Hepatocyte (in vitro differentiated cells): ENCODE results near the gene MTRF1. TPM values are rescaled to one million over a fixed set of nuclear protein-coding genes. Genes with fewer than 3 reads are reported as not detected.
"Not testable (repeated sequence)": the region's sequence is repeated elsewhere in the genome, so short reads cannot be mapped to it uniquely, and the experiment has no call there.

Experiments
- DNase-seq: peaks from one replicate; pipeline ENCODE4 v3.0.0-alpha.2; 2016; ENCODE audit warnings: low spot score
- H2AFZ ChIP-seq: fragments of 200-600 bp; sonication (generic); 2 replicates; pipeline ENCODE4 v1.6.0; 2016; ENCODE audit warnings: antibody characterized with exemption, mild to moderate bottlenecking
- H3K27ac ChIP-seq: fragments of 200-600 bp; sonication (generic); 2 replicates; pipeline ENCODE4 v1.5.1; 2016; ENCODE audit warnings: mild to moderate bottlenecking
- H3K27me3 ChIP-seq: fragments of 200-600 bp; sonication (generic); 2 replicates; pipeline ENCODE4 v1.6.1; 2016
- H3K36me3 ChIP-seq: fragments of 200-600 bp; sonication (generic); replicated peaks from 2 replicates; pipeline ENCODE4 v1.5.1; 2016; ENCODE audit warnings: low read depth; ENCODE audit not compliant: insufficient read depth
- H3K4me1 ChIP-seq: fragments of 200-600 bp; sonication (generic); 2 replicates; pipeline ENCODE4 v1.5.1; 2016; ENCODE audit warnings: mild to moderate bottlenecking, moderate library complexity; ENCODE audit not compliant: insufficient read depth
- H3K4me2 ChIP-seq: fragments of 200-600 bp; sonication (generic); 2 replicates; pipeline ENCODE4 v1.6.0; 2016
- H3K4me3 ChIP-seq: fragments of 200-600 bp; sonication (generic); 2 replicates; pipeline ENCODE4 v1.5.1; 2016; ENCODE audit warnings: mild to moderate bottlenecking
- H3K79me2 ChIP-seq: fragments of 200-600 bp; sonication (generic); 2 replicates; pipeline ENCODE4 v1.6.0; 2017; ENCODE audit warnings: mild to moderate bottlenecking
- H3K9me2 ChIP-seq: fragments of 200-600 bp; sonication (generic); replicated peaks from 2 replicates; pipeline ENCODE4 v1.6.0; 2017; ENCODE audit warnings: mild to moderate bottlenecking; ENCODE audit not compliant: insufficient read depth
- H3K9me3 ChIP-seq: fragments of 200-600 bp; sonication (generic); 2 replicates; pipeline ENCODE4 v1.5.1; 2016; ENCODE audit warnings: low read depth, mild to moderate bottlenecking
- H4K20me1 ChIP-seq: fragments of 200-600 bp; sonication (generic); 2 replicates; pipeline ENCODE4 v1.6.0; 2016; ENCODE audit warnings: mild to moderate bottlenecking; ENCODE audit not compliant: insufficient read depth, poor library complexity, severe bottlenecking
- CTCF ChIP-seq: fragments of 200-600 bp; sonication (generic); IDR thresholded peaks from 2 replicates; pipeline ENCODE4 v1.5.1; 2016; ENCODE audit warnings: antibody characterized with exemption, mild to moderate bottlenecking; ENCODE audit not compliant: poor library complexity
- EZH2 ChIP-seq: fragments of 200-600 bp; sonication (generic); IDR thresholded peaks from 2 replicates; pipeline ENCODE4 v1.6.1; 2016; ENCODE audit warnings: antibody characterized with exemption, mild to moderate bottlenecking, borderline replicate concordance
- EZH2phosphoT487 ChIP-seq: fragments of 200-600 bp; sonication (generic); IDR thresholded peaks from one replicate; pipeline ENCODE4 v1.6.1; 2018; ENCODE audit warnings: antibody characterized with exemption, mild to moderate bottlenecking, low read depth, moderate library complexity; ENCODE audit not compliant: unreplicated experiment, severe bottlenecking
- WGBS: methylation state at CpG from one replicate; pipeline ENCODE4 v1.1.6; 2016; ENCODE audit warnings: low lambda C conversion rate; ENCODE audit errors: missing lambda C conversion rate; 5-methylcytosine and 5-hydroxymethylcytosine counted together
- polyA plus RNA-seq: library from polyadenylated mRNA; unstranded; fragments of >200 nt; fragmentation: Nextera tagmentation; extraction: Ambion mirVana; gene quantifications from 2 replicates; pipeline ENCODE4 v1.2.1, GENCODE V29; 2016
- total RNA-seq: library from RNA; depleted of rRNA; stranded (reverse); fragments of >200 nt; gene quantifications from 2 replicates; pipeline ENCODE4 v1.2.3, GENCODE V29; 2014

Gene MTRF1
- total and polyA plus RNA-seq, 2 experiments from 2014 or later = 10.4 to 18.5 TPM

GRCh38 chr13:41179593-41180250 is 83.7 kb downstream of the MTRF1 start:
- no peaks in the 10 kb centered on the region for H3K9me2 ChIP-seq
- H2AFZ ChIP-seq = no peak overlapping the region
- no peaks in the 10 kb centered on the region for H3K9me3 ChIP-seq
- H4K20me1 ChIP-seq = no peaks in the 10 kb centered on the region
- no peaks in the 10 kb centered on the region for H3K36me3 ChIP-seq
- no peak for DNase-seq
- no peak for TF ChIP-seq EZH2phosphoT487
- TF ChIP-seq EZH2 = no peak
- 86% methylated on average over 4 of the region's 4 CpGs for WGBS
- no peaks in the 10 kb centered on the region for H3K79me2 ChIP-seq
- no peak overlapping the region for H3K4me3 ChIP-seq
- no peaks in the 10 kb centered on the region for H3K4me1 ChIP-seq
- no peak overlapping the region for H3K4me2 ChIP-seq
- H3K27me3 ChIP-seq = no peaks in the 10 kb centered on the region
- no peak overlapping the region for H3K27ac ChIP-seq

GRCh38 chr13:41178040-41178439 is 85.3 kb downstream of the MTRF1 start:
- no peaks in the 10 kb centered on the region for H3K27me3 ChIP-seq
- no peak for TF ChIP-seq EZH2phosphoT487
- no peak for TF ChIP-seq CTCF
- TF ChIP-seq EZH2 = no peak
- no peaks in the 10 kb centered on the region for H3K9me3 ChIP-seq
- H3K4me2 ChIP-seq = no peak overlapping the region
- 90% methylated on average over 7 of the region's 7 CpGs for WGBS
- H3K4me3 ChIP-seq = no peak overlapping the region
- H3K79me2 ChIP-seq = no peaks in the 10 kb centered on the region
- H3K9me2 ChIP-seq = no peaks in the 10 kb centered on the region
- H3K36me3 ChIP-seq = no peaks in the 10 kb centered on the region
- H2AFZ ChIP-seq = no peak overlapping the region
- no peak for DNase-seq
- no peak overlapping the region for H3K27ac ChIP-seq
- H4K20me1 ChIP-seq = no peaks in the 10 kb centered on the region
- H3K4me1 ChIP-seq = no peaks in the 10 kb centered on the region

GRCh38 chr13:41177616-41178015 is 85.8 kb downstream of the MTRF1 start:
- DNase-seq = no peak
- no peaks in the 10 kb centered on the region for H3K4me1 ChIP-seq
- no peaks in the 10 kb centered on the region for H3K9me2 ChIP-seq
- no peaks in the 10 kb centered on the region for H4K20me1 ChIP-seq
- no peaks in the 10 kb centered on the region for H3K27me3 ChIP-seq
- H3K79me2 ChIP-seq = no peaks in the 10 kb centered on the region
- no peak overlapping the region for H3K4me3 ChIP-seq
- H3K27ac ChIP-seq = no peak overlapping the region
- WGBS = 38% methylated on average over 2 of the region's 2 CpGs
- H2AFZ ChIP-seq = no peak overlapping the region
- no peak for TF ChIP-seq EZH2phosphoT487
- TF ChIP-seq CTCF = no peak
- no peak for TF ChIP-seq EZH2
- no peak overlapping the region for H3K4me2 ChIP-seq
- H3K9me3 ChIP-seq = no peaks in the 10 kb centered on the region
- H3K36me3 ChIP-seq = no peaks in the 10 kb centered on the region

- not testable (repeated sequence) for H3K4me1 ChIP-seq, H4K20me1 ChIP-seq, H3K9me3 ChIP-seq, H3K4me3 ChIP-seq, H3K79me2 ChIP-seq, H3K9me2 ChIP-seq, H3K4me2 ChIP-seq, H3K27ac ChIP-seq, DNase-seq, H3K36me3 ChIP-seq, H3K27me3 ChIP-seq, H2AFZ ChIP-seq
- 93% methylated on average over 8 of the region's 8 CpGs for WGBS
Measured at GRCh38 chr13:41175576-41175975, 87.8 kb downstream of the MTRF1 start.

Other genes starting within 250 kb of the MTRF1 start
- 91.1 and 94.6 TPM in 2 replicates for gene ELF1, start 244.3 kb downstream of the MTRF1 start, total RNA-seq
- 39.4 and 44.4 TPM in 2 replicates for gene ELF1, start 244.3 kb downstream of the MTRF1 start, polyA plus RNA-seq
- 6.1 and 8.4 TPM in 2 replicates for gene WBP4, start 202.1 kb downstream of the MTRF1 start, total RNA-seq
- 8.4 and 11.3 TPM in 2 replicates for gene WBP4, start 202.1 kb downstream of the MTRF1 start, polyA plus RNA-seq
- gene KBTBD6, start 130.8 kb downstream of the MTRF1 start, total RNA-seq = 6.9 and 8.7 TPM in 2 replicates
- gene KBTBD6, start 130.8 kb downstream of the MTRF1 start, polyA plus RNA-seq = 3.5 TPM in 2 replicates
- 11.0 and 12.9 TPM in 2 replicates for gene KBTBD7, start 69.0 kb downstream of the MTRF1 start, total RNA-seq
- gene KBTBD7, start 69.0 kb downstream of the MTRF1 start, polyA plus RNA-seq = 2.9 and 5.7 TPM in 2 replicates
- gene NAA16, start 47.7 kb upstream of the MTRF1 start, total RNA-seq = 16.2 and 24.5 TPM in 2 replicates
- 10.7 and 12.0 TPM in 2 replicates for gene NAA16, start 47.7 kb upstream of the MTRF1 start, polyA plus RNA-seq
- 7.0 and 8.1 TPM in 2 replicates for gene RGCC, start 194.0 kb upstream of the MTRF1 start, total RNA-seq
- gene RGCC, start 194.0 kb upstream of the MTRF1 start, polyA plus RNA-seq = 19.9 and 21.2 TPM in 2 replicates